Astrocyte (in vitro differentiated cells and primary cell): ENCODE measurements around the gene LMO1.

Source experiments
- EZH2 ChIP-seq: IDR thresholded peaks from 2 replicates; pipeline ENCODE4 v1.6.1; 2012; ENCODE audit warnings: mild to moderate bottlenecking, low read length, inconsistent platforms; ENCODE audit not compliant: insufficient read depth
- TF ChIP-seq, protein P1 (sequence below): IDR thresholded peaks from 2 replicates; pipeline ENCODE4 v1.5.1; 2011; ENCODE audit warnings: low read depth, mild to moderate bottlenecking, inconsistent platforms, low read length, moderate library complexity; ENCODE audit not compliant: insufficient read depth

- TF ChIP-seq, protein P1, sequence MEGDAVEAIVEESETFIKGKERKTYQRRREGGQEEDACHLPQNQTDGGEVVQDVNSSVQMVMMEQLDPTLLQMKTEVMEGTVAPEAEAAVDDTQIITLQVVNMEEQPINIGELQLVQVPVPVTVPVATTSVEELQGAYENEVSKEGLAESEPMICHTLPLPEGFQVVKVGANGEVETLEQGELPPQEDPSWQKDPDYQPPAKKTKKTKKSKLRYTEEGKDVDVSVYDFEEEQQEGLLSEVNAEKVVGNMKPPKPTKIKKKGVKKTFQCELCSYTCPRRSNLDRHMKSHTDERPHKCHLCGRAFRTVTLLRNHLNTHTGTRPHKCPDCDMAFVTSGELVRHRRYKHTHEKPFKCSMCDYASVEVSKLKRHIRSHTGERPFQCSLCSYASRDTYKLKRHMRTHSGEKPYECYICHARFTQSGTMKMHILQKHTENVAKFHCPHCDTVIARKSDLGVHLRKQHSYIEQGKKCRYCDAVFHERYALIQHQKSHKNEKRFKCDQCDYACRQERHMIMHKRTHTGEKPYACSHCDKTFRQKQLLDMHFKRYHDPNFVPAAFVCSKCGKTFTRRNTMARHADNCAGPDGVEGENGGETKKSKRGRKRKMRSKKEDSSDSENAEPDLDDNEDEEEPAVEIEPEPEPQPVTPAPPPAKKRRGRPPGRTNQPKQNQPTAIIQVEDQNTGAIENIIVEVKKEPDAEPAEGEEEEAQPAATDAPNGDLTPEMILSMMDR, result no peak
- TF ChIP-seq EZH2, result no peak
Measured at GRCh38 chr11:8178297-8178696, 85.4 kb downstream of the LMO1 start.
